GM12892 (cell line): ENCODE results near the gene MTERF4.

Experiments used
- DNase-seq: peaks from one replicate; pipeline ENCODE4 v3.0.0; 2011; ENCODE audit not compliant: insufficient read length
- FAIRE-seq: peaks from 2 replicates; lab custom pipeline; 2011; peaks lifted over from hg19 to GRCh38; lab: Jason Lieb, UNC
- POLR2A ChIP-seq: IDR thresholded peaks from 2 replicates; pipeline ENCODE4 v1.6.1; 2011; ENCODE audit warnings: low read depth, low read length, control low read depth
- POLR2AphosphoS5 ChIP-seq: IDR thresholded peaks from 2 replicates; pipeline ENCODE4 v1.6.1; 2011; ENCODE audit warnings: low read depth, low read length, control low read depth
- TAF1 ChIP-seq: IDR thresholded peaks from 2 replicates; pipeline ENCODE4 v1.6.1; 2011; ENCODE audit warnings: low read depth, mild to moderate bottlenecking, control low read depth, low read length, borderline replicate concordance

The MTERF4 gene

GRCh38 chr2:241080405-241081189, 21.5 kb downstream of the MTERF4 start:
- DNase-seq: no peak
- no peak for FAIRE-seq
- TF ChIP-seq POLR2AphosphoS5: no peak
- no peak for TF ChIP-seq POLR2A
- TF ChIP-seq TAF1: no peak

- TF ChIP-seq POLR2A (no peak), TAF1 (no peak), POLR2AphosphoS5 (no peak)
- FAIRE-seq (no peak), DNase-seq (no peak)
These were observed 27.1 kb downstream of the MTERF4 start for GRCh38 chr2:241074901-241075540.

GRCh38 chr2:241074065-241074818, 27.8 kb downstream of the MTERF4 start:
- TF ChIP-seq POLR2AphosphoS5 (no peak), POLR2A (no peak), TAF1 (no peak)
- DNase-seq (no peak), FAIRE-seq (no peak)

- DNase-seq (no peak), FAIRE-seq (no peak)
- TF ChIP-seq TAF1 (no peak), POLR2A (no peak), POLR2AphosphoS5 (no peak)
These were observed 28.7 kb downstream of the MTERF4 start for GRCh38 chr2:241073166-241074064.

- no peak for FAIRE-seq
- no peak for TF ChIP-seq POLR2AphosphoS5
- no peak for TF ChIP-seq TAF1
- no peak for TF ChIP-seq POLR2A
- DNase-seq: no peak
These were observed 29.4 kb downstream of the MTERF4 start for GRCh38 chr2:241072553-241073165.

GRCh38 chr2:241072151-241072550, 29.9 kb downstream of the MTERF4 start:
- no peak for FAIRE-seq
- TF ChIP-seq POLR2AphosphoS5: no peak
- TF ChIP-seq TAF1: no peak
- no peak for TF ChIP-seq POLR2A
- DNase-seq: no peak

GRCh38 chr2:241071677-241072111, 30.4 kb downstream of the MTERF4 start:
- TF ChIP-seq POLR2AphosphoS5 (no peak), POLR2A (no peak), TAF1 (no peak)
- no peak for DNase-seq
- FAIRE-seq: no peak

- FAIRE-seq (no peak), DNase-seq (no peak)
- TF ChIP-seq TAF1 (no peak), POLR2A (no peak), POLR2AphosphoS5 (no peak)
These were observed 31.0 kb downstream of the MTERF4 start for GRCh38 chr2:241070811-241071676.

GRCh38 chr2:241070361-241070760, 31.7 kb downstream of the MTERF4 start:
- no peak for DNase-seq
- no peak for FAIRE-seq
- TF ChIP-seq TAF1 (no peak), POLR2AphosphoS5 (no peak), POLR2A (no peak)
